DND-41 (cell line): ENCODE measurements around the gene ARL5B.

Experiments
- ATAC-seq: fragments of 200-7000 bp; cut with Tn5 transposase; 3 replicates; pipeline ENCODE4 v1.9.1; 2021; ENCODE audit warnings: low read depth; ENCODE audit not compliant: insufficient read depth
- DNase-seq: peaks from one replicate; pipeline ENCODE4 v3.0.0-alpha.2; 2020
- H2AFZ ChIP-seq: 2 replicates; pipeline ENCODE4 v1.6.0; 2012; ENCODE audit warnings: low read depth, low read length
- H3K27ac ChIP-seq: 2 replicates; pipeline ENCODE4 v1.5.1; 2012; ENCODE audit warnings: low read length, inconsistent platforms
- H3K27me3 ChIP-seq: fragments of 200-600 bp; sonication (generic); 2 replicates; pipeline ENCODE4 v1.6.0; 2012; ENCODE audit warnings: low read length, mild to moderate bottlenecking, inconsistent platforms; ENCODE audit not compliant: insufficient read depth, poor library complexity
- H3K36me3 ChIP-seq: 2 replicates; pipeline ENCODE4 v1.5.1; 2012; ENCODE audit warnings: low read length, inconsistent platforms; ENCODE audit not compliant: insufficient read depth
- H3K4me1 ChIP-seq: 2 replicates; pipeline ENCODE4 v1.5.1; 2012; ENCODE audit warnings: mild to moderate bottlenecking, low read length; ENCODE audit not compliant: insufficient read depth
- H3K4me2 ChIP-seq: 2 replicates; pipeline ENCODE4 v1.6.0; 2012; ENCODE audit warnings: mild to moderate bottlenecking, moderate library complexity, low read length, inconsistent platforms; ENCODE audit not compliant: insufficient read depth
- H3K4me3 ChIP-seq, 2 experiments: fragments of 200-600 bp in 1 of 2; shearing (Covaris generic) in 1 of 2; 2 replicates each; pipeline ENCODE4 v1.5.1; 2012 to 2016; ENCODE audit warnings: inconsistent platforms in 2 of 2, low read length in 2 of 2, mild to moderate bottlenecking in 2 of 2, low read depth in 1 of 2, moderate library complexity in 1 of 2
- H3K79me2 ChIP-seq: 2 replicates; pipeline ENCODE4 v1.6.0; 2012; ENCODE audit warnings: low read length, inconsistent platforms; ENCODE audit not compliant: insufficient read depth
- H3K9ac ChIP-seq: 2 replicates; pipeline ENCODE4 v1.6.0; 2012; ENCODE audit warnings: low read depth, mild to moderate bottlenecking, inconsistent platforms, low read length, moderate library complexity
- H3K9me3 ChIP-seq: 2 replicates; pipeline ENCODE4 v1.5.1; 2012; ENCODE audit warnings: low read length, moderate library complexity, mild to moderate bottlenecking, inconsistent platforms; ENCODE audit not compliant: insufficient read depth, severe bottlenecking
- H4K20me1 ChIP-seq: 2 replicates; pipeline ENCODE4 v1.6.0; 2012; ENCODE audit warnings: low read length; ENCODE audit not compliant: insufficient read depth
- CTCF ChIP-seq: IDR thresholded peaks from 2 replicates; pipeline ENCODE4 v1.5.1; 2012; ENCODE audit warnings: borderline replicate concordance, low read length, moderate library complexity, mild to moderate bottlenecking; ENCODE audit not compliant: poor library complexity, severe bottlenecking; ENCODE audit errors: extremely low read depth
- EZH2 ChIP-seq: IDR thresholded peaks from 3 replicates; pipeline ENCODE4 v1.6.1; 2012; ENCODE audit warnings: borderline replicate concordance, low read depth, mild to moderate bottlenecking, moderate library complexity, low read length, inconsistent platforms; ENCODE audit not compliant: severe bottlenecking

The ARL5B gene

GRCh38 chr10:18699849-18700840 is 40.9 kb downstream of the ARL5B start:
- no peak overlapping the region for H3K27ac ChIP-seq
- no peak overlapping the region for H2AFZ ChIP-seq
- no peaks in the 10 kb centered on the region for H3K4me1 ChIP-seq
- H3K9ac ChIP-seq = no peak overlapping the region
- TF ChIP-seq EZH2 = no peak
- TF ChIP-seq CTCF = no peak
- H3K36me3 ChIP-seq = no peaks in the 10 kb centered on the region
- H4K20me1 ChIP-seq = no peaks in the 10 kb centered on the region
- H3K9me3 ChIP-seq = no peaks in the 10 kb centered on the region
- no peak overlapping the region for H3K4me2 ChIP-seq
- H3K79me2 ChIP-seq = no peaks in the 10 kb centered on the region
- H3K4me3 ChIP-seq = no peak overlapping the region
- no peak for ATAC-seq
- DNase-seq = no peak
- H3K27me3 ChIP-seq = no peaks in the 10 kb centered on the region

- Histone ChIP-seq H3K4me2 (no peak overlapping the region), H3K4me3 (no peak overlapping the region), H3K9ac (no peak overlapping the region), H3K36me3 (no peaks in the 10 kb centered on the region), H3K9me3 (no peaks in the 10 kb centered on the region), H4K20me1 (no peaks in the 10 kb centered on the region), H3K27ac (no peak overlapping the region), H3K79me2 (no peaks in the 10 kb centered on the region), H3K27me3 (no peaks in the 10 kb centered on the region), H2AFZ (no peak overlapping the region), H3K4me1 (no peaks in the 10 kb centered on the region)
- no peak for ATAC-seq
- DNase-seq = no peak
- TF ChIP-seq CTCF (no peak), EZH2 (no peak)
Measured at GRCh38 chr10:18703521-18703920, 44.3 kb downstream of the ARL5B start.

GRCh38 chr10:18710201-18710653 is 51.0 kb downstream of the ARL5B start:
- no peaks in the 10 kb centered on the region for H3K27me3 ChIP-seq
- no peaks in the 10 kb centered on the region for H3K79me2 ChIP-seq
- H3K9ac ChIP-seq = no peak overlapping the region
- H3K9me3 ChIP-seq = no peaks in the 10 kb centered on the region
- H2AFZ ChIP-seq = no peak overlapping the region
- ATAC-seq = no peak
- TF ChIP-seq EZH2 (no peak), CTCF (no peak)
- H3K4me1 ChIP-seq = no peaks in the 10 kb centered on the region
- no peak for DNase-seq
- H3K36me3 ChIP-seq = no peaks in the 10 kb centered on the region
- no peak overlapping the region for H3K4me2 ChIP-seq
- H3K4me3 ChIP-seq = no peak overlapping the region
- H3K27ac ChIP-seq = no peak overlapping the region
- no peaks in the 10 kb centered on the region for H4K20me1 ChIP-seq
